WTC11 (cell line): Measurements from ENCODE around the gene BEGAIN. TPM values are rescaled to one million over a fixed set of nuclear protein-coding genes. Genes with fewer than 3 reads are reported as not detected.

Experiments used
- ATAC-seq: fragments of 200-7000 bp; cut with Tn5 transposase; 2 replicates; pipeline ENCODE4 v1.10.0; 2021; ENCODE audit warnings: mild to moderate bottlenecking, moderate library complexity
- CTCF ChIA-PET: fragments of 300-600 bp; sonication (Branson Sonifier 250); formaldehyde crosslinking; loops from one replicate; lab custom pipeline; 2021; ENCODE audit warnings: antibody characterized with exemption; lab: Charles Lee
- POLR2A ChIA-PET: fragments of 350-600 bp; sonication (Branson Sonifier 250); formaldehyde crosslinking; loops from one replicate; lab custom pipeline; 2021; ENCODE audit warnings: antibody characterized with exemption; lab: Charles Lee
- DNase-seq: peaks from one replicate; pipeline ENCODE4 v3.0.0; 2021; ENCODE audit warnings: low spot score
- H3K27ac Mint-ChIP-seq: 2 replicates; pipeline ENCODE4 v1.8.0; 2021; ENCODE audit warnings: mixed read lengths
- H3K27me3 Mint-ChIP-seq: 2 replicates; pipeline ENCODE4 v1.8.0; 2021; ENCODE audit warnings: low read depth, mild to moderate bottlenecking, moderate library complexity, mixed read lengths
- H3K36me3 Mint-ChIP-seq: 2 replicates; pipeline ENCODE4 v1.8.0; 2021; ENCODE audit warnings: mixed read lengths
- H3K4me1 Mint-ChIP-seq: 2 replicates; pipeline ENCODE4 v1.8.0; 2022; ENCODE audit warnings: mixed read lengths
- H3K4me3 Mint-ChIP-seq: 2 replicates; pipeline ENCODE4 v1.8.0; 2021; ENCODE audit warnings: mild to moderate bottlenecking, moderate library complexity, mixed read lengths
- H3K9me3 Mint-ChIP-seq: 2 replicates; pipeline ENCODE4 v1.8.0; 2021; ENCODE audit warnings: mixed read lengths
- AFF4 ChIP-seq: sonication (generic); formaldehyde crosslinking; IDR thresholded peaks from 2 replicates; pipeline ENCODE4 v1.8.1; 2023; ENCODE audit warnings: mild to moderate bottlenecking, missing genetic modification reagents, borderline replicate concordance
- CREM ChIP-seq: sonication (generic); formaldehyde crosslinking; IDR thresholded peaks from 2 replicates; pipeline ENCODE4 v1.8.1; 2022; ENCODE audit warnings: mild to moderate bottlenecking, missing genetic modification reagents, moderate library complexity
- CTCF ChIP-seq: fragments of 200-600 bp; IDR thresholded peaks from 2 replicates; pipeline ENCODE4 v1.8.0; 2022; ENCODE audit warnings: antibody characterized with exemption
- GTF2I ChIP-seq: fragments of 250-450 bp; sonication (Bioruptor Pico); conservative IDR thresholded peaks from 2 replicates; pipeline ENCODE4 v1.4.0; 2021; ENCODE audit warnings: mild to moderate bottlenecking
- HMGA2 ChIP-seq: fragments of 250-450 bp; sonication (Bioruptor Pico); IDR thresholded peaks from 2 replicates; pipeline ENCODE4 v1.4.0; 2021; ENCODE audit warnings: mild to moderate bottlenecking, moderate library complexity
- MLX ChIP-seq: sonication (generic); formaldehyde crosslinking; IDR thresholded peaks from 2 replicates; pipeline ENCODE4 v1.8.1; 2023; ENCODE audit warnings: mild to moderate bottlenecking, missing genetic modification reagents, moderate library complexity
- MXD4 ChIP-seq: fragments of 250-450 bp; sonication (Bioruptor Pico); IDR thresholded peaks from 2 replicates; pipeline ENCODE4 v1.8.0; 2021; ENCODE audit warnings: mild to moderate bottlenecking, moderate library complexity, borderline replicate concordance
- MYBL2 ChIP-seq: sonication (generic); formaldehyde crosslinking; IDR thresholded peaks from 2 replicates; pipeline ENCODE4 v1.8.1; 2023; ENCODE audit warnings: mild to moderate bottlenecking, moderate library complexity, missing genetic modification reagents
- RORB ChIP-seq: fragments of 250-450 bp; sonication (Bioruptor Pico); IDR thresholded peaks from 2 replicates; pipeline ENCODE4 v1.9.0; 2021; ENCODE audit warnings: mild to moderate bottlenecking
- SOX15 ChIP-seq: fragments of 250-450 bp; sonication (Bioruptor Pico); IDR thresholded peaks from 2 replicates; pipeline ENCODE4 v1.9.0; 2021; ENCODE audit warnings: mild to moderate bottlenecking
- SP1 ChIP-seq: sonication (generic); formaldehyde crosslinking; conservative IDR thresholded peaks from 2 replicates; pipeline ENCODE4 v1.8.1; 2022; ENCODE audit warnings: missing genetic modification reagents
- TCF7 ChIP-seq: sonication (generic); formaldehyde crosslinking; IDR thresholded peaks from 2 replicates; pipeline ENCODE4 v1.8.0; 2022; ENCODE audit warnings: mild to moderate bottlenecking, low read depth, missing genetic modification reagents, moderate library complexity
- TP53 ChIP-seq: sonication (generic); formaldehyde crosslinking; IDR thresholded peaks from 2 replicates; pipeline ENCODE4 v1.8.1; 2023; ENCODE audit warnings: mild to moderate bottlenecking, missing genetic modification reagents
- ZBTB21 ChIP-seq: sonication (generic); formaldehyde crosslinking; IDR thresholded peaks from 2 replicates; pipeline ENCODE4 v1.8.1; 2023; ENCODE audit warnings: mild to moderate bottlenecking, missing genetic modification reagents, borderline replicate concordance
- ZNF263 ChIP-seq: sonication (generic); formaldehyde crosslinking; IDR thresholded peaks from 2 replicates; pipeline ENCODE4 v1.8.1; 2022; ENCODE audit warnings: low read depth, mild to moderate bottlenecking, moderate library complexity, missing genetic modification reagents
- ZNF317 ChIP-seq: sonication (generic); formaldehyde crosslinking; IDR thresholded peaks from 2 replicates; pipeline ENCODE4 v1.8.1; 2023; ENCODE audit warnings: low read depth, mild to moderate bottlenecking, moderate library complexity, missing genetic modification reagents, borderline replicate concordance
- ZNF416 ChIP-seq: fragments of 250-450 bp; sonication (Bioruptor Pico); IDR thresholded peaks from 2 replicates; pipeline ENCODE4 v1.9.0; 2021; ENCODE audit warnings: mild to moderate bottlenecking, inconsistent platforms
- ZNF532 ChIP-seq: fragments of 250-450 bp; sonication (Bioruptor Pico); IDR thresholded peaks from 2 replicates; pipeline ENCODE4 v1.9.0; 2021; ENCODE audit warnings: mild to moderate bottlenecking, borderline replicate concordance
- total RNA-seq: library from RNA; stranded (reverse); gene quantifications from 3 replicates; pipeline ENCODE4 v1.2.3, GENCODE V29; 2021
- TF ChIP-seq, protein P1 (sequence below): sonication (generic); formaldehyde crosslinking; IDR thresholded peaks from 2 replicates; pipeline ENCODE4 v1.8.1; 2022; ENCODE audit warnings: low read depth, missing genetic modification reagents, borderline replicate concordance
- TF ChIP-seq, protein P2 (sequence below): sonication (generic); formaldehyde crosslinking; conservative IDR thresholded peaks from 2 replicates; pipeline ENCODE4 v1.8.1; 2022; ENCODE audit warnings: mild to moderate bottlenecking, missing genetic modification reagents
- TF ChIP-seq, protein P3 (sequence below): sonication (generic); formaldehyde crosslinking; IDR thresholded peaks from 2 replicates; pipeline ENCODE4 v1.8.0; 2022; ENCODE audit warnings: mild to moderate bottlenecking, missing genetic modification reagents
- TF ChIP-seq, protein P4 (sequence below): sonication (generic); formaldehyde crosslinking; IDR thresholded peaks from 2 replicates; pipeline ENCODE4 v1.8.1; 2022; ENCODE audit warnings: missing genetic modification reagents, borderline replicate concordance

BEGAIN gene
- total RNA-seq, 1 experiment from 2014 or later, result 1.3 TPM

DNA sequence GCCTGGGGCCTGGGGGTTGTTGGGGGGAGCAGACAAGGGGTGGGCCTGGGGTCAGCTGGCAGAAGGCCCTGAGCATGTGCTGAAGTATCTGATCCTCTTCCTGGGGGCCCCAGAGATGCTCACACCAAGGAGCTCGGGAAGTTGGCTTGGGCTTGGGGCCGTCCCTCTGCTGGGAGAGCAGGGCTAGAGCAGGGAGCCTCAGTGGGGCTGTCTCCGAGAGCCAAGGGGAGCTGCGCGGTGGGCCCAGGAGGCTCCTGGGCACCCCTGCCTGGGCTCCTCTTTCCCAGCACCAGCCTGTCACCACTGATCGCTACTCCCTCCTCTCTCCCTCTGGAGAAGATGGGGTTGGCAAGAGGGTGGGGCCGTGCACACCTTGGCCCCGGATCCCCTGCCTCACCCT, 28.3 kb downstream of the BEGAIN start:
- Mint-ChIP-seq H3K4me3 (no peak overlapping the region), H3K4me1 (peaks cover 14% of the 10 kb centered on the region), H3K9me3 (no peaks in the 10 kb centered on the region), H3K27me3 (peaks cover 5% of the 10 kb centered on the region), H3K27ac (no peak overlapping the region), H3K36me3 (no peaks in the 10 kb centered on the region)
- DNase-seq (no peak), ATAC-seq (no peak)
- POLR2A ChIA-PET, result no interaction called here
- no peak for TF ChIP-seq ZNF532 (CRISPR knock-in tag)
- TF ChIP-seq, protein P1, sequence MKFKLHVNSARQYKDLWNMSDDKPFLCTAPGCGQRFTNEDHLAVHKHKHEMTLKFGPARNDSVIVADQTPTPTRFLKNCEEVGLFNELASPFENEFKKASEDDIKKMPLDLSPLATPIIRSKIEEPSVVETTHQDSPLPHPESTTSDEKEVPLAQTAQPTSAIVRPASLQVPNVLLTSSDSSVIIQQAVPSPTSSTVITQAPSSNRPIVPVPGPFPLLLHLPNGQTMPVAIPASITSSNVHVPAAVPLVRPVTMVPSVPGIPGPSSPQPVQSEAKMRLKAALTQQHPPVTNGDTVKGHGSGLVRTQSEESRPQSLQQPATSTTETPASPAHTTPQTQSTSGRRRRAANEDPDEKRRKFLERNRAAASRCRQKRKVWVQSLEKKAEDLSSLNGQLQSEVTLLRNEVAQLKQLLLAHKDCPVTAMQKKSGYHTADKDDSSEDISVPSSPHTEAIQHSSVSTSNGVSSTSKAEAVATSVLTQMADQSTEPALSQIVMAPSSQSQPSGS (CRISPR knock-in tag), result no peak
- no peak for TF ChIP-seq ZNF416
- TF ChIP-seq SOX15, result no peak
- no peak for TF ChIP-seq RORB (CRISPR knock-in tag)
- TF ChIP-seq MLX (CRISPR knock-in tag), result no peak
- no peak for TF ChIP-seq TP53
- TF ChIP-seq SP1 (CRISPR knock-in tag), result no peak
- TF ChIP-seq, protein P2, sequence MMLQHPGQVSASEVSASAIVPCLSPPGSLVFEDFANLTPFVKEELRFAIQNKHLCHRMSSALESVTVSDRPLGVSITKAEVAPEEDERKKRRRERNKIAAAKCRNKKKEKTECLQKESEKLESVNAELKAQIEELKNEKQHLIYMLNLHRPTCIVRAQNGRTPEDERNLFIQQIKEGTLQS (CRISPR knock-in tag), result no peak
- TF ChIP-seq ZBTB21 (CRISPR knock-in tag), result no peak
- TF ChIP-seq ZNF263, result no peak
- no peak for TF ChIP-seq CREM (CRISPR knock-in tag)
- no peak for TF ChIP-seq CTCF
- no peak for TF ChIP-seq HMGA2
- no peak for TF ChIP-seq TCF7 (CRISPR knock-in tag)
- TF ChIP-seq ZNF317 (CRISPR knock-in tag), result no peak
- no peak for TF ChIP-seq MXD4
- TF ChIP-seq MYBL2, result no peak
- CTCF ChIA-PET, result interaction anchor here (0.7 to 3.6 kb wide), 14 partner anchors 10 to 156 kb away, joined by 3 to 17 read pairs (median 3); no protein-coding TSS in a partner anchor

GRCh38 chr14:100558226-100558625, 29.0 kb downstream of the BEGAIN start:
- ATAC-seq (no peak), DNase-seq (no peak)
- peaks cover 5% of the 10 kb centered on the region for H3K27me3 Mint-ChIP-seq
- peak overlapping the region; percentile 65; the same call in 1 of the 2 replicates for H3K27ac Mint-ChIP-seq
- ChIA-PET CTCF (interaction anchor here (1.1 to 3.6 kb wide), 7 partner anchors 18 to 155 kb away, joined by 3 to 25 read pairs (median 8); no protein-coding TSS in a partner anchor), POLR2A (no interaction called here)
- H3K4me1 Mint-ChIP-seq, result peaks cover 14% of the 10 kb centered on the region
- no peak overlapping the region for H3K4me3 Mint-ChIP-seq
- no peaks in the 10 kb centered on the region for H3K9me3 Mint-ChIP-seq
- H3K36me3 Mint-ChIP-seq, result no peaks in the 10 kb centered on the region
- TF ChIP-seq AFF4 (CRISPR knock-in tag) (no peak), GTF2I (CRISPR knock-in tag) (no peak)
- TF ChIP-seq, protein P3, sequence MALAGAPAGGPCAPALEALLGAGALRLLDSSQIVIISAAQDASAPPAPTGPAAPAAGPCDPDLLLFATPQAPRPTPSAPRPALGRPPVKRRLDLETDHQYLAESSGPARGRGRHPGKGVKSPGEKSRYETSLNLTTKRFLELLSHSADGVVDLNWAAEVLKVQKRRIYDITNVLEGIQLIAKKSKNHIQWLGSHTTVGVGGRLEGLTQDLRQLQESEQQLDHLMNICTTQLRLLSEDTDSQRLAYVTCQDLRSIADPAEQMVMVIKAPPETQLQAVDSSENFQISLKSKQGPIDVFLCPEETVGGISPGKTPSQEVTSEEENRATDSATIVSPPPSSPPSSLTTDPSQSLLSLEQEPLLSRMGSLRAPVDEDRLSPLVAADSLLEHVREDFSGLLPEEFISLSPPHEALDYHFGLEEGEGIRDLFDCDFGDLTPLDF, result no peak
- TF ChIP-seq, protein P4, sequence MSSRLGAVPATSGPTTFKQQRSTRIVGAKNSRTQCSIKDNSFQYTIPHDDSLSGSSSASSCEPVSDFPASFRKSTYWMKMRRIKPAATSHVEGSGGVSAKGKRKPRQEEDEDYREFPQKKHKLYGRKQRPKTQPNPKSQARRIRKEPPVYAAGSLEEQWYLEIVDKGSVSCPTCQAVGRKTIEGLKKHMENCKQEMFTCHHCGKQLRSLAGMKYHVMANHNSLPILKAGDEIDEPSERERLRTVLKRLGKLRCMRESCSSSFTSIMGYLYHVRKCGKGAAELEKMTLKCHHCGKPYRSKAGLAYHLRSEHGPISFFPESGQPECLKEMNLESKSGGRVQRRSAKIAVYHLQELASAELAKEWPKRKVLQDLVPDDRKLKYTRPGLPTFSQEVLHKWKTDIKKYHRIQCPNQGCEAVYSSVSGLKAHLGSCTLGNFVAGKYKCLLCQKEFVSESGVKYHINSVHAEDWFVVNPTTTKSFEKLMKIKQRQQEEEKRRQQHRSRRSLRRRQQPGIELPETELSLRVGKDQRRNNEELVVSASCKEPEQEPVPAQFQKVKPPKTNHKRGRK (CRISPR knock-in tag), result no peak
